Measurements from ENCODE around the gene VAT1. TPM values are rescaled to one million over a fixed set of nuclear protein-coding genes. Genes with fewer than 3 reads are reported as not detected.

VAT1 gene
- total and polyA plus RNA-seq, 9 of the 15 experiments (the other 6 are each of a cell fraction or from before 2014, with no cell fraction given), result 29.4 to 153 (median 66.7) TPM

GRCh38 chr17:42969001-42969581, 53.1 kb downstream of the VAT1 start (continued):
- TF ChIP-seq SIN3B (IDR thresholded peaks at IDR 0.05; ENCODE audit: low read depth) (no peak), POLR2A (conservative IDR thresholded peaks at IDR 0.05) (no peak), ZNF77 (CRISPR knock-in tag; IDR thresholded peaks at IDR 0.05) (no peak), BRF1 (IDR thresholded peaks at IDR 0.05; ENCODE audit: borderline replicate concordance, extremely low read depth, insufficient read length) (no peak), SOX6 (IDR thresholded peaks at IDR 0.05) (peak; percentile 52; the same call in 1 of the 2 replicates), CTBP1 (IDR thresholded peaks at IDR 0.05; ENCODE audit: borderline replicate concordance) (no peak), DPF2 (IDR thresholded peaks at IDR 0.05) (no peak; the same call in 1 of the 2 replicates), SMAD4 (CRISPR knock-in tag; conservative IDR thresholded peaks at IDR 0.05) (0 out of 2 replicates have a peak, but pooled peaks have one; percentile 33), CEBPG (CRISPR knock-in tag; IDR thresholded peaks at IDR 0.05) (peak; percentile 78), CEBPG (tag; conservative IDR thresholded peaks at IDR 0.05 in 1 of 2, IDR thresholded peaks at IDR 0.05 in 1 of 2) (peak; percentile 96 to 97), NFYB (IDR thresholded peaks at IDR 0.05; ENCODE audit: extremely low read depth, insufficient read length) (no peak), HMGXB4 (CRISPR knock-in tag; IDR thresholded peaks at IDR 0.05) (no peak), RBM39 (optimal IDR thresholded peaks at IDR 0.05; ENCODE audit: low read depth, low read length) (no peak), ZKSCAN1 (IDR thresholded peaks at IDR 0.05; ENCODE audit: low read depth, low read length) (no peak)

Measured in K562 (cell line).